HG02623 (cell line): Measurements from ENCODE around the gene RDM1.
"Not testable (repeated sequence)": the region's sequence is repeated elsewhere in the genome, so short reads cannot be mapped to it uniquely, and the experiment has no call there.

Experiments
- ATAC-seq: cut with Tn5 transposase; IDR thresholded peaks from one replicate; pipeline ENCODE4 v1.9.1; 2021; ENCODE audit warnings: moderate library complexity; ENCODE audit not compliant: unreplicated experiment

Gene RDM1

GRCh38 chr17:35900708-35901480 lies 29.7 kb downstream of the RDM1 start:
- no peak for ATAC-seq

GRCh38 chr17:35900280-35900679 lies 30.3 kb downstream of the RDM1 start:
- ATAC-seq: no peak

GRCh38 chr17:35898283-35899070 lies 32.1 kb downstream of the RDM1 start:
- ATAC-seq: no peak

GRCh38 chr17:35897772-35898171 lies 32.8 kb downstream of the RDM1 start:
- ATAC-seq: not testable (repeated sequence)

- no peak for ATAC-seq
Observed at GRCh38 chr17:35895636-35896587, 34.7 kb downstream of the RDM1 start.

- no peak for ATAC-seq
Observed at GRCh38 chr17:35894206-35894605, 36.4 kb downstream of the RDM1 start.

GRCh38 chr17:35893751-35894150 lies 36.8 kb downstream of the RDM1 start:
- ATAC-seq: no peak

GRCh38 chr17:35892091-35893035 lies 38.2 kb downstream of the RDM1 start:
- no peak for ATAC-seq

GRCh38 chr17:35891269-35891668 lies 39.3 kb downstream of the RDM1 start:
- ATAC-seq: no peak

GRCh38 chr17:35890774-35891155 lies 39.8 kb downstream of the RDM1 start:
- no peak for ATAC-seq

GRCh38 chr17:35889818-35890773 lies 40.5 kb downstream of the RDM1 start:
- no peak for ATAC-seq

GRCh38 chr17:35889241-35889640 lies 41.3 kb downstream of the RDM1 start:
- no peak for ATAC-seq

- peak; percentile 81 for ATAC-seq
Observed at GRCh38 chr17:35879773-35880654, 50.6 kb downstream of the RDM1 start, which contains the start of gene CCL5. CCL5 (minus strand) TSS chr17:35880360.

- no peak for ATAC-seq
Observed at GRCh38 chr17:35878361-35878760, 52.2 kb downstream of the RDM1 start.

- ATAC-seq: no peak
Observed at GRCh38 chr17:35877345-35878029, 53.1 kb downstream of the RDM1 start.

GRCh38 chr17:35876534-35876933 lies 54.0 kb downstream of the RDM1 start:
- no peak for ATAC-seq

- no peak for ATAC-seq
Observed at GRCh38 chr17:35875800-35876139, 54.8 kb downstream of the RDM1 start.
